ENCODE results near the gene CSF2.
A peak's percentile ranks its signal among the peaks of the same experiment; 100 is the strongest.

Gene CSF2

DNA sequence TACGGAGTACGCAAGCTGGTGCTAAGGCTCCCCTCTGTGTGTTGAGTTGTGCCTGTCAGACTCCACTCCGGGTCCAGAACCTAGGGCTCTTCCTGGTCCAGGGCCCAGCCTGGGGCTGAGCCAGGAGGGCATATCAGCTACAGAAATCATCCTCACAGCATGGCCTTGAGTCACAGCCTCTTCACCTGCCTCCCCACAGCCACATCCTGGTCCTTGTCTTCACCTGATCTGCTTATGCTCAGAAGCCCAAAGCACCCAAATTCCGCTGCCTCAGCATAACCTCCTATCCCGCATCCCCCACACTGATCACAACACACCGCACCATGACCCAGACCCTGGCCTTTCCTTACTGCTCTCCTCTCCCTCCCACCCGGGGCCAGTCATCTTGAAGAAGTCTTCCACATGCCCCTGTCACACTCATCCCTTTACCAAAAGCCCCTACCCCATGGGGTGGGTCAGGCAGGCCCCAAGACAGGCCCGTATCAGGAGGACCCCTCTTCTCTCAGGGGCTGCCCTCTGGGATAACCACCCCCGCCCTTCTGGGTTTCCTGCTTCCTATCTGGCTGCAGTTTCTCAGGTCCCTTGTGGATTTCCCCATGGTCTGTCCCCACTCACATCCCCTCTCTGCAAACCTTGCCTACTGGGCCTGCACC is 14.4 kb upstream of the CSF2 start:
- TF ChIP-seq ZFX (IDR thresholded peaks at IDR 0.05; ENCODE audit: borderline replicate concordance) = no peak
- TF ChIP-seq, protein P1, sequence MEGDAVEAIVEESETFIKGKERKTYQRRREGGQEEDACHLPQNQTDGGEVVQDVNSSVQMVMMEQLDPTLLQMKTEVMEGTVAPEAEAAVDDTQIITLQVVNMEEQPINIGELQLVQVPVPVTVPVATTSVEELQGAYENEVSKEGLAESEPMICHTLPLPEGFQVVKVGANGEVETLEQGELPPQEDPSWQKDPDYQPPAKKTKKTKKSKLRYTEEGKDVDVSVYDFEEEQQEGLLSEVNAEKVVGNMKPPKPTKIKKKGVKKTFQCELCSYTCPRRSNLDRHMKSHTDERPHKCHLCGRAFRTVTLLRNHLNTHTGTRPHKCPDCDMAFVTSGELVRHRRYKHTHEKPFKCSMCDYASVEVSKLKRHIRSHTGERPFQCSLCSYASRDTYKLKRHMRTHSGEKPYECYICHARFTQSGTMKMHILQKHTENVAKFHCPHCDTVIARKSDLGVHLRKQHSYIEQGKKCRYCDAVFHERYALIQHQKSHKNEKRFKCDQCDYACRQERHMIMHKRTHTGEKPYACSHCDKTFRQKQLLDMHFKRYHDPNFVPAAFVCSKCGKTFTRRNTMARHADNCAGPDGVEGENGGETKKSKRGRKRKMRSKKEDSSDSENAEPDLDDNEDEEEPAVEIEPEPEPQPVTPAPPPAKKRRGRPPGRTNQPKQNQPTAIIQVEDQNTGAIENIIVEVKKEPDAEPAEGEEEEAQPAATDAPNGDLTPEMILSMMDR (IDR thresholded peaks at IDR 0.05) = no peak
- H3K27ac ChIP-seq = no peak overlapping the region

DNA sequence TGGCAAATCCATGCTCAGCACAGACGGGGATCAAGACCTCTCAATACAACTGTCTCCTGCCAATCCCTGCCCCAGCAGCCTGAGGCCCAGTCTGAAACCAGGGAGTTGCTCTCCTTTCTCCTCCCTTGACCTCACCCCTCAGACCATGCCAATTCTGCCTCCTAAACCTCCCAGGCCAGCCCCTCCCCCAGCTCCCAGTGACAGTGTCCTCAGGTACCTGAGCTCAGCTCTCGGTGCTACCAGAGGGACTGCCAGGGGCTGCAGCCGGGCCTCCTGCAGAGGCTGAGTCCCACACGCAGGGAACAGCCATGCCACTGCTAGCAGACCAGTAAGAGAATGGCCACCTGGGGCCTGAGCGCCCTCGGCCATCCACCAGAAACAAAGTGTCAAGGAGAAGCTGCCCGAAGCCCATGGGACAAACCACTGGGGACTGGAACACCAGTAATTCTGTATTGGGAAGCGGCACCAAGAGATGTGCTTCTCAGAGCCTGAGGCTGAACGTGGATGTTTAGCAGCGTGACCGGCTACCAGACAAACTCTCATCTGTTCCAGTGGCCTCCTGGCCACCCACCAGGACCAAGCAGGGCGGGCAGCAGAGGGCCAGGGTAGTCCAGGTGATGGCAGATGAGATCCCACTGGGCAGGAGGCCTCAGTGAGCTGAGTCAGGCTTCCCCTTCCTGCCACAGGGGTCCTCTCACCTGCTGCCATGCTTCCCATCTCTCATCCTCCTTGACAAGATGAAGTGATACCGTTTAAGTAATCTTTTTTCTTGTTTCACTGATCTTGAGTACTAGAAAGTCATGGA is 13.7 kb upstream of the CSF2 start:
- no peak for TF ChIP-seq ZFX (IDR thresholded peaks at IDR 0.05; ENCODE audit: borderline replicate concordance)

DNA sequence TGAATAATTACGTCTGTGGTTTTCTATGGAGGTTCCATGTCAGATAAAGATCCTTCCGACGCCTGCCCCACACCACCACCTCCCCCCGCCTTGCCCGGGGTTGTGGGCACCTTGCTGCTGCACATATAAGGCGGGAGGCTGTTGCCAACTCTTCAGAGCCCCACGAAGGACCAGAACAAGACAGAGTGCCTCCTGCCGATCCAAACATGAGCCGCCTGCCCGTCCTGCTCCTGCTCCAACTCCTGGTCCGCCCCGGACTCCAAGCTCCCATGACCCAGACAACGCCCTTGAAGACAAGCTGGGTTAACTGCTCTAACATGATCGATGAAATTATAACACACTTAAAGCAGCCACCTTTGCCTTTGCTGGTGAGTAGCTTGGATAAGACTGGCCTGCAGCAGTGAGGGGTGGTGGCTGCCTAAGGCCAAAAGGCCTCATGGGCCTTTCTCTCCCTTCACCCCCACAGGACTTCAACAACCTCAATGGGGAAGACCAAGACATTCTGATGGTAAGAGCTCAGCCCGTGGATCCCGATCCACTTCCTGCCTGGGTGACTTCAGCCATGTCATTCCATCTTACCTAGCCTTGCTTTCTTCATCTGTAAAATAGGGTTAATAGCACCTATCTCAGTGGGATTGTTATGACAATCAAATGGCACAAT is 13.0 kb upstream of the CSF2 start, which contains the start of gene IL3:
Gene IL3, plus strand, starts transcription at position 155 of the 661 bp plus-strand sequence. Its CDS starts 52 bp downstream, at position 207.
- TF ChIP-seq ZFX (IDR thresholded peaks at IDR 0.05; ENCODE audit: borderline replicate concordance) = no peak
- TF ChIP-seq, protein P1 (IDR thresholded peaks at IDR 0.05) = no peak
- H3K27ac ChIP-seq = no peak within 1 kb of the TSS

More for the DNA sequence above, 13.7 kb upstream of the CSF2 start:
- H3K27ac ChIP-seq = no peak overlapping the region

DNA sequence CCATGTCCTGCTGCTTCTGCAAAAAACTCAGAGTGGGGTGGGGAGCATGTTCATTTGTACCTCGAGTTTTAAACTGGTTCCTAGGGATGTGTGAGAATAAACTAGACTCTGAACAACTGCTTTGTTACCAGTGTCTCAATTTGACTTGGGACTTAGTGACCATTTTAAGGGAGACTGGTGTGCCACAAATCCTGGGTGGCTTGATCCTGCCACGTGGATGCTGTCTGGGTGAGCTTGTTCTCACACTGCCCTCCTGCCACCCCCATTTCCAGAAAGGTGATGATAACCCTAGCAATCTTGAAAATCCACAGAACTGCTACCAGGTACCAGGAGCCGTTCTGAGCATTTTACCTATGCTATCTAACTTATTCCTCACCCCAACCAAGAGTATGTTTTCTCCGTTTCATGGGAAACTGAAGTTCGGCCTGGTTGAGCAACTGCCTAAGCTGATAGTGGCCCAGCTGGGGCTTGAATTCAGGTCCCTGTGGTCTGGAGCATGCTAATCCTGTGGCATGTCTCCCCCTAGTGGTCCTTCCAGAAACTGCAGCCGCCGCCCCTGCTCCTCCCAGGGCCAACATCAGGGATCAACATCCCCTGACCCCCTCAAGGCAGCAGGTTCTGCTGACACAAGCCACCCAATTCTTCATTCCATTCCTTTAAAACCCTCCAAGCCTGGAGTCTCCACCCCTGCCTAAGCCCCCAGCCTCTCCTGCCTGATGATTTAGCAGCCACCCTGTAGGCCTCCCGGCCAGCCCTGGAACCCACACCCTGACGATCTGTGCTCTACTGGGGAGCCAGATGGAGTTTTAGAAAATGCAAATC is 10.3 kb upstream of the CSF2 start:
- TF ChIP-seq ZFX (IDR thresholded peaks at IDR 0.05; ENCODE audit: borderline replicate concordance) = no peak
- TF ChIP-seq, protein P1 (IDR thresholded peaks at IDR 0.05) = peak; percentile 93

DNA sequence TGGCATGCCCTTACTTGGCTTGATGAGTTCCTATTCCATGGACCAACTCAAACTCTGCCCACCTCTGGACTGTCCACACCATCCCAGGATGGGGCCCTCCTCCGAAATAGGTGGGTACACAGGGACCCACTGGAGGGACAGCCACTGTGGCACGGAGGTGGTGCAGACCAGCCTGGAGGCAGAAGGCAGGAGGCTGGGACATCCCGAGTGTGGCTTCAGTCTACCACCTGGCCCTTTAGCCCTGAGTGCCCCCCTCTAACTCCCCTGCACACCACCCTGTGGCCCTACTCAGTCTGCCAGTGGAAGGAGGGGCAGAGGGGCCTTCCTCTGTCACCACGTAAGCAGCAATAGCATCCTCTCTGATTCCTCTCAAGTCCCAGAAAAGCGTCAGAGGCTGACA is 9.4 kb upstream of the CSF2 start:
- TF ChIP-seq, protein P1 (IDR thresholded peaks at IDR 0.05) = no peak
- TF ChIP-seq ZFX (IDR thresholded peaks at IDR 0.05; ENCODE audit: borderline replicate concordance) = no peak
- no peak overlapping the region for H3K27ac ChIP-seq

More for the DNA sequence above, 10.3 kb upstream of the CSF2 start:
- no peak overlapping the region for H3K27ac ChIP-seq

DNA sequence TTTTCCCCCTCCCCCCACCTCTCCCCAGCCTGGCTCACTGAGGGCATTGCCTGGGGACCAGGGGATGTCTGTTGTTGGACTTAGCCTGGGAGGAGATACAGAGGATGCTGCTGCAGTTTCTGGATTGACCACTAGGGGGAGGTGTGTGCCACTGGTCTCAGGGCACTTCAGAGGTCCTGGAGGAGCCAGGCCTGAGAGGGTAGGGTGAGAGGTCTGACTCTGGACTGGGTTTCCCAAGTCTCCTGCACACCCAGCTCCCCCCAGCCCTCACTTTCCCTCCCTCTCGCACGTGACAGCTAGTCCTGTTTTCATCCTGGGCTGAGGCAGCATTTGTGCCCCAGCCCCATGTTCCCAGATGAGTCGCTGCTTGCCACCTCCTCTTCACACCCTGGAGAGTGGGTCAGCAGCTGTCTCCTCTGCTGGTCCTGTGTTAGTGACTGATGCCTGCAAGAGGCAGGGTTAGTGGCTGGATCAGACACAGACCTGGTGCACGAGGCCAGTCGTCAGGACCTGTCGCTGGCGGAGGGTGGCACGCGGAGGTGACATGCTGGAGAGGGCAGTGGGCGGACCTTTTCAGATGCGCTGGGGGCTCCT is 8.8 kb upstream of the CSF2 start:
- H3K27ac ChIP-seq = no peak overlapping the region
- TF ChIP-seq, protein P1 (IDR thresholded peaks at IDR 0.05) = peak; percentile 95
- TF ChIP-seq ZFX (IDR thresholded peaks at IDR 0.05; ENCODE audit: borderline replicate concordance) = no peak

Measured in 22Rv1 (cell line).